Mucosa of descending colon (tissue), 3 donors: ENCODE measurements around the gene GNAI1. TPM values are rescaled to one million over a fixed set of nuclear protein-coding genes. Genes with fewer than 3 reads are reported as not detected.

Source experiments
- ATAC-seq: fragments of 200-7000 bp; cut with Tn5 transposase; one replicate; pipeline ENCODE4 v1.9.1; 2020; ENCODE audit warnings: mild to moderate bottlenecking, moderate library complexity
- DNase-seq, 3 donors: peaks; one replicate each; pipeline ENCODE4 v3.0.0-alpha.2; 2020
- H3K36me3 ChIP-seq: fragments of 200-600 bp; one replicate; pipeline ENCODE4 v1.8.0; 2021; ENCODE audit warnings: low read depth, mild to moderate bottlenecking
- H3K4me1 ChIP-seq: fragments of 200-600 bp; one replicate; pipeline ENCODE4 v1.8.0; 2021; ENCODE audit warnings: low read depth, mild to moderate bottlenecking
- H3K4me3 ChIP-seq: fragments of 200-600 bp; one replicate; pipeline ENCODE4 v1.8.0; 2021; ENCODE audit warnings: mild to moderate bottlenecking
- H3K9me3 ChIP-seq: fragments of 200-600 bp; one replicate; pipeline ENCODE4 v1.8.0; 2021; ENCODE audit warnings: mild to moderate bottlenecking
- intact Hi-C, 2 donors: fragments of 100-400 bp; cut with DNase I in 1 of 2; cut with micrococcal nuclease in 1 of 2; formaldehyde crosslinking; loops; one replicate each; pipeline versions ENCODE4 v1.11.0 to v1.11.1; 2022; cut with DNase I, micrococcal nuclease
- total RNA-seq, 3 donors: library from RNA; stranded (reverse); fragmentation: NEBNext Ultra II Directional in 2 of 3; extraction: Animal tissue kit (Norgen Biotek cat#: 25700) in 2 of 3; gene quantifications; one replicate each; pipeline versions ENCODE4 v1.2.1 to v1.2.4, GENCODE V29; 2021 to 2023
- TF ChIP-seq, protein P1 (sequence below): fragments of 200-600 bp; IDR thresholded peaks from one replicate; pipeline ENCODE4 v1.8.0; 2022; ENCODE audit warnings: antibody characterized with exemption, mild to moderate bottlenecking
- donor health status: DM: no; HTN: no; CAD: no; lungs with moderate emphysema.
- donor health status: DM: no; HTN: no; CAD: no.
- donor health status: DM: no; HTN: yes; CAD: no.

Gene GNAI1
- total RNA-seq, 3 donors from 2014 or later, result 18.1 to 59.3 (median 23.1) TPM

DNA sequence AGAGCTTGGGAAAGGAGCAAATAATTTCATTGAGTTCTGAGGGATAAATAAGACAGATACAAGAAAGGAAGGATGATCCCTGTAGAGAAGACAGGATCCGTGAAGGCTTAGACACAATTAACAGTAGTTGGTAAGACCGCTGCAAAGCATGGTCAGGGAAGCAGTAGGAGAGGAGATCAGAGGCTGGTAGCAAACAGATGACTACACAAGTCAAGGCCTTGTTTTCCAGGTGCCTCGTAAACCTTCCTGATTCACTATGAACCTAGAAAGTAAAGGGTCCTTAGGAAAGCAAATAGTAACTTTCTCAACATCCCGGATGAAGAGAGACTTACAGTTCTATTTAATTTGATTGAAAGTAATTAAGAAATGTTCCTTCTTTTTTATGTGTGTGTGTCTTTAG, 118.6 kb downstream of the GNAI1 start:
- TF ChIP-seq, protein P1, sequence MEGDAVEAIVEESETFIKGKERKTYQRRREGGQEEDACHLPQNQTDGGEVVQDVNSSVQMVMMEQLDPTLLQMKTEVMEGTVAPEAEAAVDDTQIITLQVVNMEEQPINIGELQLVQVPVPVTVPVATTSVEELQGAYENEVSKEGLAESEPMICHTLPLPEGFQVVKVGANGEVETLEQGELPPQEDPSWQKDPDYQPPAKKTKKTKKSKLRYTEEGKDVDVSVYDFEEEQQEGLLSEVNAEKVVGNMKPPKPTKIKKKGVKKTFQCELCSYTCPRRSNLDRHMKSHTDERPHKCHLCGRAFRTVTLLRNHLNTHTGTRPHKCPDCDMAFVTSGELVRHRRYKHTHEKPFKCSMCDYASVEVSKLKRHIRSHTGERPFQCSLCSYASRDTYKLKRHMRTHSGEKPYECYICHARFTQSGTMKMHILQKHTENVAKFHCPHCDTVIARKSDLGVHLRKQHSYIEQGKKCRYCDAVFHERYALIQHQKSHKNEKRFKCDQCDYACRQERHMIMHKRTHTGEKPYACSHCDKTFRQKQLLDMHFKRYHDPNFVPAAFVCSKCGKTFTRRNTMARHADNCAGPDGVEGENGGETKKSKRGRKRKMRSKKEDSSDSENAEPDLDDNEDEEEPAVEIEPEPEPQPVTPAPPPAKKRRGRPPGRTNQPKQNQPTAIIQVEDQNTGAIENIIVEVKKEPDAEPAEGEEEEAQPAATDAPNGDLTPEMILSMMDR, result no peak
- no peaks in the 10 kb centered on the region for H3K4me1 ChIP-seq
- no peak for DNase-seq
- ATAC-seq, result no peak
- H3K36me3 ChIP-seq, result no peaks in the 10 kb centered on the region
- no peak overlapping the region for H3K4me3 ChIP-seq
- H3K9me3 ChIP-seq, result no peaks in the 10 kb centered on the region
- intact Hi-C loops, result no loop called here

DNA sequence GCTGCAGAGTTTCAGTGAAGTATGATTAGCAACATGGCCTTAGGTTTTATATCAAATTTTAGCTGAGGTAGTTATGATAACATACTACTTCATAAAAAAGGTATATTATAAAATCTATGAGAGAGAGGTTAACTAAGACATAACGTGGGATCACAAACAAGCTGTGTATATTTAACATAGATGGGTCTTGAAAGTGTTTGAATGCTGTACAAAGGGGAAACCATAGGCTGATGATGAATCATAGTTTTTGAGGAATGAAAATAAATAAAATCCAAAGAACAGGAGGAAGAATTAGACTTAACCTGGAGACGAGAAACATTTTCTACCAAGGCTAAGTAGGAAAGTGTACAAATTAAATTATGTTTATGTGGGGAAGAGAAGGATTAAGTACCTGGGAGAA, 119.0 kb downstream of the GNAI1 start:
- DNase-seq (no peak), ATAC-seq (no peak)
- Histone ChIP-seq H3K9me3 (no peaks in the 10 kb centered on the region), H3K4me1 (no peaks in the 10 kb centered on the region), H3K4me3 (no peak overlapping the region), H3K36me3 (no peaks in the 10 kb centered on the region)
- TF ChIP-seq, protein P1, result no peak
- intact Hi-C loops, result no loop called here

DNA sequence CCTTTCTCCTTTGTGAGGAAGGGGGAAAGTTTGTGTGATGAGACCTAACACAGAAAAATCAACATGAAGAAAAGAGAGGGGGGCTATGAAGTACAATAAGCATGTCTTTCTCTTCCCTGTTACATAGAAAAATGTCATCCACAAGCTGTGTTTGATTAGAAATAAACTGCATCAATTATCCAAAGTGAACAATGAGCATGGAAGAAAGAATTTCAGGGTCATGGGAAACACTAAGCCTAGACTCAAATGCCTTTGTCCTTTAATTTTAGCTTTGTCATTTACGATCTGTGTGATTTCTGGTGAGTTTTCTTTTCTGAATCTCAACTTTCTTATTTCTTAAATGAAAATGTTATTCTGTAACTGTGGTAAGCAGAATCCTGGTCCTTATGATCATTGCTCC, 121.0 kb downstream of the GNAI1 start:
- TF ChIP-seq, protein P1, result no peak
- ATAC-seq, result no peak
- H3K9me3 ChIP-seq, result no peaks in the 10 kb centered on the region
- no peaks in the 10 kb centered on the region for H3K36me3 ChIP-seq
- intact Hi-C loops, result no loop called here
- no peak for DNase-seq
- no peak overlapping the region for H3K4me3 ChIP-seq
- H3K4me1 ChIP-seq, result no peaks in the 10 kb centered on the region

DNA sequence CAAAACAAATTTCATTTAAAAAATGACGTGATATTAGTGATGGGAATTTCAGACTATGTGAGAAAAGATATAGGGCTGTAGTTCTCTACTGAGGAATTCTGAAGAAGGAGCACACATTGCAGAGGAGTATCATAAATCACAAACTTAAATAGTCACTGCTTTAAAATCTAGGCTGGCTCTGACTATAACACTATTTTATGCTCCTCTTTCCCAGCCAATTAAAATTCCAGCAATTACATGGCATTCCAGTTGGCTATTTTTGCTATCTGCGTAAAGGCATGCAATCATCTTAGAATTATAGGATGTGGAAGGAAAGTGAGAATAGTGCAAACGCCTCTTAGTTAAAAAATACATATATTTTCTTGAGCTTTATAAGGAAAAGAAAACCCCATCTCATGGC, 123.1 kb downstream of the GNAI1 start:
- intact Hi-C loops, result no loop called here
- no peak for DNase-seq
- no peak for ATAC-seq
- H3K36me3 ChIP-seq, result no peaks in the 10 kb centered on the region
- no peaks in the 10 kb centered on the region for H3K9me3 ChIP-seq
- no peaks in the 10 kb centered on the region for H3K4me1 ChIP-seq
- TF ChIP-seq, protein P1, result no peak
- no peak overlapping the region for H3K4me3 ChIP-seq

DNA sequence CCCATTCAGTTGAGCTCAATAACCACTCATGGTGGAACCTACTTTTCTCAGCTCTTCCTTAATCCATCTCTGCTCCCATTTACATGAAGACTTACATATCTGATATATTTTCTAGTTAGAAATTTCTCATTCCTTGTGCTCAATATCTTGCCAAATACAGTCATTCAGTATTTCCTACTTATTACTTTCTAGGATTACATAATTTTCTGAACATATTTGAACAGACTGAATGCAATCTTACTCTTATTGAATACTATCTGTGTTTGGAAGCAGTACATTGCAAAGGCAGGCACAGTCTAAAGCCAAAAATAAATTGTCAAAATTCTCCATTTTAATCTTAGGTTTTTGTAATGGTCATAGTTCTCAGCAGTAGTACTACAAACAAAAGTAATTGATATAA, 126.0 kb downstream of the GNAI1 start:
- intact Hi-C loops, result no loop called here
- Histone ChIP-seq H3K4me3 (no peak overlapping the region), H3K36me3 (no peaks in the 10 kb centered on the region), H3K9me3 (no peaks in the 10 kb centered on the region), H3K4me1 (no peaks in the 10 kb centered on the region)
- no peak for ATAC-seq
- TF ChIP-seq, protein P1, result no peak
- no peak for DNase-seq

DNA sequence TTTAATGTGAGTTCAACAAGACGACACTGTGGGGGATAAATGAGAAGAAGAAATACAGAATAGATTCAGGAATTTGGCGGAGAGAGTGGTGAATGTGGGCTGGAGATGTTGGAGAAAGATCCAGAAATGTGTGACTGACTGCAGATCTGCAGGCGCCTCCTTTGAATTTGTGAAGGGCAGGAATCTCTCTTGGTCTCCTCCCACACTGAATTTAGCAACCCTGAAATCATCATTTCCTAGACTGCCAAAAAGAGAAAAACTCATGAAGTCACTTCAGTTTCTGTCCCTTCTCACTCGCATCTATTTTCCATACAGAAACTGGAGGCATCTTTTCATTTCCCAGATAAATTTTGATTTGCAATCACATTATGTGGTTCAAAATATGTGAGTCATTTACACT, 128.7 kb downstream of the GNAI1 start:
- H3K4me1 ChIP-seq, result no peaks in the 10 kb centered on the region
- H3K36me3 ChIP-seq, result no peaks in the 10 kb centered on the region
- TF ChIP-seq, protein P1, result no peak
- intact Hi-C loops, result no loop called here
- DNase-seq (no peak), ATAC-seq (no peak)
- H3K9me3 ChIP-seq, result no peaks in the 10 kb centered on the region
- no peak overlapping the region for H3K4me3 ChIP-seq
